Nephron (organoid): Measurements from ENCODE around the gene CFL1.

Source experiments
- H3K27ac Mint-ChIP-seq, 3 experiments: 2 replicates each; pipeline ENCODE4 v1.8.0; 2020; ENCODE audit warnings: mixed read lengths in 3 of 3, mild to moderate bottlenecking in 2 of 3, moderate library complexity in 1 of 3
- H3K27me3 Mint-ChIP-seq: 2 replicates; pipeline ENCODE4 v1.8.0; 2021; ENCODE audit warnings: low read depth, mild to moderate bottlenecking, moderate library complexity, mixed read lengths
- H3K36me3 Mint-ChIP-seq: 2 replicates; pipeline ENCODE4 v1.8.0; 2020; ENCODE audit warnings: low read depth, mixed read lengths
- H3K4me1 Mint-ChIP-seq: 2 replicates; pipeline ENCODE4 v1.8.0; 2020; ENCODE audit warnings: mixed read lengths
- H3K4me3 Mint-ChIP-seq, 3 experiments: 2 replicates each; pipeline ENCODE4 v1.8.0; 2020; ENCODE audit warnings: mild to moderate bottlenecking in 3 of 3, mixed read lengths in 3 of 3, moderate library complexity in 2 of 3
- H3K9me3 Mint-ChIP-seq: 2 replicates; pipeline ENCODE4 v1.8.0; 2020; ENCODE audit warnings: mixed read lengths
- CTCF ChIP-seq, 3 experiments: fragments of 200-600 bp; sonication (generic); IDR thresholded peaks; one replicate each; pipeline ENCODE4 v1.5.0; 2021; ENCODE audit warnings: antibody characterized with exemption in 3 of 3; ENCODE audit not compliant: unreplicated experiment in 3 of 3

The CFL1 gene

GRCh38 chr11:65852508-65853245 lies 5.3 kb downstream of the CFL1 start:
- Mint-ChIP-seq H3K4me1 (peaks cover 12% of the 10 kb centered on the region), H3K27me3 (no peaks in the 10 kb centered on the region), H3K27ac (no peak overlapping the region), H3K9me3 (no peaks in the 10 kb centered on the region), H3K36me3 (peaks cover 48% of the 10 kb centered on the region), H3K4me3 (no peak overlapping the region)
- no peak for TF ChIP-seq CTCF (IDR thresholded peaks at IDR 0.05; ENCODE audit: unreplicated experiment in 3 of 3)

- TF ChIP-seq CTCF (IDR thresholded peaks at IDR 0.05; ENCODE audit: unreplicated experiment in 3 of 3), result no peak
- Mint-ChIP-seq H3K27me3 (no peaks in the 10 kb centered on the region), H3K36me3 (peaks cover 48% of the 10 kb centered on the region), H3K9me3 (no peaks in the 10 kb centered on the region), H3K27ac (no peak overlapping the region), H3K4me3 (peak overlapping the region in 1 of 3 experiments; percentile 47), H3K4me1 (peaks cover 12% of the 10 kb centered on the region)
Observed at GRCh38 chr11:65851811-65852507, 6.0 kb downstream of the CFL1 start.

- peak; percentile 20 to 36 (median 28) for TF ChIP-seq CTCF (IDR thresholded peaks at IDR 0.05; ENCODE audit: unreplicated experiment in 3 of 3)
- H3K4me1 Mint-ChIP-seq, result peaks cover 5% of the 10 kb centered on the region
Observed at GRCh38 chr11:65851083-65851579, 6.8 kb downstream of the CFL1 start.

GRCh38 chr11:65850217-65851082 lies 7.5 kb downstream of the CFL1 start:
- Mint-ChIP-seq H3K4me1 (no peaks in the 10 kb centered on the region), H3K27me3 (no peaks in the 10 kb centered on the region), H3K4me3 (no peak overlapping the region), H3K27ac (no peak overlapping the region), H3K36me3 (peaks cover 34% of the 10 kb centered on the region), H3K9me3 (no peaks in the 10 kb centered on the region)
- no peak for TF ChIP-seq CTCF (IDR thresholded peaks at IDR 0.05; ENCODE audit: unreplicated experiment in 3 of 3)

More at GRCh38 chr11:65851083-65851579, 6.8 kb downstream of the CFL1 start:
- H3K27me3 Mint-ChIP-seq, result no peaks in the 10 kb centered on the region
- no peak overlapping the region for H3K27ac Mint-ChIP-seq
- H3K9me3 Mint-ChIP-seq, result no peaks in the 10 kb centered on the region
- peaks cover 41% of the 10 kb centered on the region for H3K36me3 Mint-ChIP-seq
- H3K4me3 Mint-ChIP-seq, result no peak overlapping the region

GRCh38 chr11:65849771-65850216 lies 8.2 kb downstream of the CFL1 start:
- H3K4me1 Mint-ChIP-seq, result no peaks in the 10 kb centered on the region
- no peak overlapping the region for H3K4me3 Mint-ChIP-seq
- H3K36me3 Mint-ChIP-seq, result peaks cover 27% of the 10 kb centered on the region
- no peak for TF ChIP-seq CTCF (IDR thresholded peaks at IDR 0.05; ENCODE audit: unreplicated experiment in 3 of 3)
- no peak overlapping the region for H3K27ac Mint-ChIP-seq
- no peaks in the 10 kb centered on the region for H3K27me3 Mint-ChIP-seq
- no peaks in the 10 kb centered on the region for H3K9me3 Mint-ChIP-seq
